ENCODE results near the gene UXS1. TPM values are rescaled to one million over a fixed set of nuclear protein-coding genes. Genes with fewer than 3 reads are reported as not detected.

UXS1 gene
- total RNA-seq, 1 donor from 2014 or later = 38.0 TPM

GRCh38 chr2:106115250-106115649 is 78.9 kb downstream of the UXS1 start:
- Mint-ChIP-seq H3K36me3 (peaks cover 33% of the 10 kb centered on the region), H3K4me3 (no peak overlapping the region), H3K27me3 (ENCODE audit: insufficient read depth, low read depth) (peaks cover 6% of the 10 kb centered on the region), H3K9me3 (no peaks in the 10 kb centered on the region), H3K27ac (no peak overlapping the region), H3K4me1 (peaks cover 28% of the 10 kb centered on the region)
- Histone ChIP-seq H3K27ac (no peak overlapping the region), H4K20me1 (ENCODE audit: low read depth) (peaks cover 12% of the 10 kb centered on the region), H3K27me3 (no peaks in the 10 kb centered on the region), H3K9me3 (ENCODE audit: low read depth) (no peaks in the 10 kb centered on the region), H3K79me2 (ENCODE audit: low read depth) (no peaks in the 10 kb centered on the region), H2AFZ (replicated peaks) (no peak overlapping the region), H3K4me2 (no peak overlapping the region), H3K4me1 (peaks cover 3% of the 10 kb centered on the region), H3K9ac (no peak overlapping the region), H3K36me3 (no peaks in the 10 kb centered on the region), H3K4me3 (no peak overlapping the region), H3F3A (ENCODE audit: low read depth) (no peaks in the 10 kb centered on the region)
- no peak for DNase-seq (ENCODE audit: low spot score)
- TF ChIP-seq EZH2phosphoT487 (IDR thresholded peaks at IDR 0.05) (no peak), EZH2 (IDR thresholded peaks at IDR 0.05) (no peak), CTCF (IDR thresholded peaks at IDR 0.05) (no peak)

- Histone ChIP-seq H3K4me1 (peaks cover 2% of the 10 kb centered on the region), H3K79me2 (ENCODE audit: low read depth) (no peaks in the 10 kb centered on the region), H3K4me3 (no peak overlapping the region), H3K27me3 (no peaks in the 10 kb centered on the region), H3K9ac (no peak overlapping the region), H3K36me3 (no peaks in the 10 kb centered on the region), H3K9me3 (ENCODE audit: low read depth) (no peaks in the 10 kb centered on the region), H4K20me1 (ENCODE audit: low read depth) (peaks cover 8% of the 10 kb centered on the region), H2AFZ (replicated peaks) (no peak overlapping the region), H3K27ac (no peak overlapping the region), H3K4me2 (no peak overlapping the region), H3F3A (ENCODE audit: low read depth) (no peaks in the 10 kb centered on the region)
- peaks cover 28% of the 10 kb centered on the region for H3K4me1 Mint-ChIP-seq
- H3K9me3 Mint-ChIP-seq = no peaks in the 10 kb centered on the region
- peaks cover 4% of the 10 kb centered on the region for H3K27me3 Mint-ChIP-seq (ENCODE audit: insufficient read depth, low read depth)
- no peak overlapping the region for H3K27ac Mint-ChIP-seq
- TF ChIP-seq CTCF (IDR thresholded peaks at IDR 0.05) = no peak
- TF ChIP-seq EZH2 (IDR thresholded peaks at IDR 0.05) = no peak
- TF ChIP-seq EZH2phosphoT487 (IDR thresholded peaks at IDR 0.05) = no peak
- H3K36me3 Mint-ChIP-seq = peaks cover 33% of the 10 kb centered on the region
- H3K4me3 Mint-ChIP-seq = no peak overlapping the region
- DNase-seq (ENCODE audit: low spot score) = no peak
Measured at GRCh38 chr2:106114166-106114565, 79.9 kb downstream of the UXS1 start.

GRCh38 chr2:106113361-106113966 is 80.6 kb downstream of the UXS1 start:
- H3K9ac ChIP-seq = no peak overlapping the region
- no peaks in the 10 kb centered on the region for H3F3A ChIP-seq (ENCODE audit: low read depth)
- no peak for DNase-seq (ENCODE audit: low spot score)
- H3K36me3 Mint-ChIP-seq = peaks cover 33% of the 10 kb centered on the region
- no peak overlapping the region for H3K27ac ChIP-seq
- no peak overlapping the region for H3K4me3 ChIP-seq
- H4K20me1 ChIP-seq (ENCODE audit: low read depth) = peaks cover 4% of the 10 kb centered on the region
- H3K27me3 Mint-ChIP-seq (ENCODE audit: insufficient read depth, low read depth) = peaks cover 4% of the 10 kb centered on the region
- no peaks in the 10 kb centered on the region for H3K79me2 ChIP-seq (ENCODE audit: low read depth)
- peaks cover 22% of the 10 kb centered on the region for H3K4me1 Mint-ChIP-seq
- H3K9me3 ChIP-seq (ENCODE audit: low read depth) = no peaks in the 10 kb centered on the region
- no peak for TF ChIP-seq CTCF (IDR thresholded peaks at IDR 0.05)
- peaks cover 2% of the 10 kb centered on the region for H3K4me1 ChIP-seq
- no peaks in the 10 kb centered on the region for H3K9me3 Mint-ChIP-seq
- no peaks in the 10 kb centered on the region for H3K27me3 ChIP-seq
- H2AFZ ChIP-seq (replicated peaks) = no peak overlapping the region
- H3K4me3 Mint-ChIP-seq = no peak overlapping the region
- H3K27ac Mint-ChIP-seq = no peak overlapping the region
- H3K4me2 ChIP-seq = no peak overlapping the region
- no peaks in the 10 kb centered on the region for H3K36me3 ChIP-seq

Data from neural progenitor cell (in vitro differentiated cells).